Smooth muscle cell (in vitro differentiated cells): Measurements from ENCODE around the gene CUL1. TPM values are rescaled to one million over a fixed set of nuclear protein-coding genes. Genes with fewer than 3 reads are reported as not detected.

Experiments
- DNase-seq: peaks from one replicate; lab custom pipeline; 2025; ENCODE audit not compliant: unreplicated experiment; lab: John Stamatoyannopoulos, UW
- H2AFZ ChIP-seq: fragments of 200-600 bp; sonication (generic); 2 replicates; pipeline ENCODE4 v1.6.0; 2016; ENCODE audit warnings: antibody characterized with exemption, low read depth, mild to moderate bottlenecking
- H3F3A ChIP-seq: fragments of 200-600 bp; sonication (generic); 2 replicates; pipeline ENCODE4 v1.6.0; 2017; ENCODE audit warnings: antibody characterized with exemption, low read depth
- H3K27ac ChIP-seq: fragments of 200-600 bp; sonication (generic); 2 replicates; pipeline ENCODE4 v1.5.1; 2016; ENCODE audit warnings: low read depth, mild to moderate bottlenecking
- H3K27me3 ChIP-seq: fragments of 200-600 bp; sonication (generic); 2 replicates; pipeline ENCODE4 v1.6.1; 2016; ENCODE audit warnings: low read depth, mild to moderate bottlenecking
- H3K36me3 ChIP-seq: fragments of 200-600 bp; sonication (generic); 2 replicates; pipeline ENCODE4 v1.5.1; 2016; ENCODE audit warnings: low read depth
- H3K4me1 ChIP-seq: fragments of 200-600 bp; sonication (generic); 2 replicates; pipeline ENCODE4 v1.5.1; 2016; ENCODE audit warnings: low read depth
- H3K4me2 ChIP-seq: fragments of 200-600 bp; sonication (generic); 2 replicates; pipeline ENCODE4 v1.6.0; 2016; ENCODE audit warnings: mild to moderate bottlenecking
- H3K4me3 ChIP-seq: fragments of 200-600 bp; sonication (generic); 2 replicates; pipeline ENCODE4 v1.5.1; 2016; ENCODE audit warnings: mild to moderate bottlenecking
- H3K79me2 ChIP-seq: fragments of 200-600 bp; sonication (generic); 2 replicates; pipeline ENCODE4 v1.6.0; 2016; ENCODE audit warnings: low read depth, mild to moderate bottlenecking
- H3K9ac ChIP-seq: fragments of 200-600 bp; sonication (generic); 2 replicates; pipeline ENCODE4 v1.6.0; 2016; ENCODE audit warnings: low read depth
- H3K9me3 ChIP-seq: fragments of 200-600 bp; sonication (generic); replicated peaks from 2 replicates; pipeline ENCODE4 v1.5.1; 2016; ENCODE audit warnings: low read depth
- H4K20me1 ChIP-seq: fragments of 200-600 bp; sonication (generic); 2 replicates; pipeline ENCODE4 v1.6.0; 2016; ENCODE audit warnings: low read depth
- CTCF ChIP-seq: fragments of 200-600 bp; sonication (generic); IDR thresholded peaks from 2 replicates; pipeline ENCODE4 v1.5.1; 2017; ENCODE audit warnings: borderline replicate concordance, mild to moderate bottlenecking, antibody characterized with exemption; ENCODE audit not compliant: insufficient read depth, poor library complexity, severe bottlenecking
- WGBS: methylation state at CpG from one replicate; pipeline ENCODE4 v1.1.7; 2016; ENCODE audit warnings: low lambda C conversion rate; 5-methylcytosine and 5-hydroxymethylcytosine counted together
- polyA plus RNA-seq: library from polyadenylated mRNA; unstranded; fragments of >200 nt; fragmentation: Nextera tagmentation; extraction: Ambion mirVana; gene quantifications from 2 replicates; pipeline ENCODE4 v1.2.1, GENCODE V29; 2016
- total RNA-seq: library from RNA; depleted of rRNA; stranded (reverse); fragments of >200 nt; gene quantifications from 2 replicates; pipeline ENCODE4 v1.2.3, GENCODE V29; 2014

The CUL1 gene
- total and polyA plus RNA-seq, 2 experiments from 2014 or later: 38.2 to 44.8 TPM

- Histone ChIP-seq H3K79me2 (no peaks in the 10 kb centered on the region), H3K4me3 (no peak overlapping the region), H3K4me1 (no peaks in the 10 kb centered on the region), H2AFZ (no peak overlapping the region), H4K20me1 (no peaks in the 10 kb centered on the region), H3F3A (no peaks in the 10 kb centered on the region), H3K9me3 (no peaks in the 10 kb centered on the region), H3K4me2 (no peak overlapping the region), H3K36me3 (peaks cover 2% of the 10 kb centered on the region), H3K9ac (no peak overlapping the region), H3K27ac (no peak overlapping the region), H3K27me3 (no peaks in the 10 kb centered on the region)
- DNase-seq: no peak
- no peak for TF ChIP-seq CTCF
- WGBS: 95% methylated on average over 2 of the region's 2 CpGs
Measured at GRCh38 chr7:148821422-148821821, 122.7 kb downstream of the CUL1 start.

GRCh38 chr7:148824864-148825263, 126.2 kb downstream of the CUL1 start:
- Histone ChIP-seq H3K36me3 (peaks cover 4% of the 10 kb centered on the region), H3K9ac (no peak overlapping the region), H3K4me2 (no peak overlapping the region), H4K20me1 (no peaks in the 10 kb centered on the region), H3K27me3 (no peaks in the 10 kb centered on the region), H3K4me3 (no peak overlapping the region), H3K9me3 (no peaks in the 10 kb centered on the region), H3K27ac (no peak overlapping the region), H3F3A (no peaks in the 10 kb centered on the region), H3K4me1 (no peaks in the 10 kb centered on the region), H3K79me2 (no peaks in the 10 kb centered on the region), H2AFZ (no peak overlapping the region)
- 100% methylated on average over 2 of the region's 2 CpGs for WGBS
- TF ChIP-seq CTCF: no peak
- no peak for DNase-seq

GRCh38 chr7:148825338-148825737, 126.6 kb downstream of the CUL1 start:
- 75% methylated on average over 5 of the region's 5 CpGs for WGBS
- H3K9me3 ChIP-seq: no peaks in the 10 kb centered on the region
- no peaks in the 10 kb centered on the region for H3K79me2 ChIP-seq
- H3F3A ChIP-seq: no peaks in the 10 kb centered on the region
- H3K36me3 ChIP-seq: peaks cover 4% of the 10 kb centered on the region
- no peaks in the 10 kb centered on the region for H3K4me1 ChIP-seq
- no peak overlapping the region for H3K27ac ChIP-seq
- H2AFZ ChIP-seq: no peak overlapping the region
- H3K27me3 ChIP-seq: no peaks in the 10 kb centered on the region
- no peak for TF ChIP-seq CTCF
- no peak for DNase-seq
- no peaks in the 10 kb centered on the region for H4K20me1 ChIP-seq
- H3K4me2 ChIP-seq: no peak overlapping the region
- H3K9ac ChIP-seq: no peak overlapping the region
- H3K4me3 ChIP-seq: no peak overlapping the region

- H3K9me3 ChIP-seq: no peaks in the 10 kb centered on the region
- no peaks in the 10 kb centered on the region for H3F3A ChIP-seq
- no peak for TF ChIP-seq CTCF
- no peaks in the 10 kb centered on the region for H3K27me3 ChIP-seq
- H2AFZ ChIP-seq: no peak overlapping the region
- peaks cover 4% of the 10 kb centered on the region for H3K36me3 ChIP-seq
- peaks cover 6% of the 10 kb centered on the region for H3K79me2 ChIP-seq
- H3K9ac ChIP-seq: no peak overlapping the region
- H3K4me2 ChIP-seq: no peak overlapping the region
- no peak for DNase-seq
- no peak overlapping the region for H3K27ac ChIP-seq
- 100% methylated on average over 1 of the region's 1 CpG for WGBS
- H4K20me1 ChIP-seq: no peaks in the 10 kb centered on the region
- H3K4me1 ChIP-seq: no peaks in the 10 kb centered on the region
- no peak overlapping the region for H3K4me3 ChIP-seq
Measured at GRCh38 chr7:148828965-148829364, 130.3 kb downstream of the CUL1 start.
